ENCODE measurements around the gene ELAVL1.
"Not testable (repeated sequence)": the region's sequence is repeated elsewhere in the genome, so short reads cannot be mapped to it uniquely, and the experiment has no call there.

Gene ELAVL1

DNA sequence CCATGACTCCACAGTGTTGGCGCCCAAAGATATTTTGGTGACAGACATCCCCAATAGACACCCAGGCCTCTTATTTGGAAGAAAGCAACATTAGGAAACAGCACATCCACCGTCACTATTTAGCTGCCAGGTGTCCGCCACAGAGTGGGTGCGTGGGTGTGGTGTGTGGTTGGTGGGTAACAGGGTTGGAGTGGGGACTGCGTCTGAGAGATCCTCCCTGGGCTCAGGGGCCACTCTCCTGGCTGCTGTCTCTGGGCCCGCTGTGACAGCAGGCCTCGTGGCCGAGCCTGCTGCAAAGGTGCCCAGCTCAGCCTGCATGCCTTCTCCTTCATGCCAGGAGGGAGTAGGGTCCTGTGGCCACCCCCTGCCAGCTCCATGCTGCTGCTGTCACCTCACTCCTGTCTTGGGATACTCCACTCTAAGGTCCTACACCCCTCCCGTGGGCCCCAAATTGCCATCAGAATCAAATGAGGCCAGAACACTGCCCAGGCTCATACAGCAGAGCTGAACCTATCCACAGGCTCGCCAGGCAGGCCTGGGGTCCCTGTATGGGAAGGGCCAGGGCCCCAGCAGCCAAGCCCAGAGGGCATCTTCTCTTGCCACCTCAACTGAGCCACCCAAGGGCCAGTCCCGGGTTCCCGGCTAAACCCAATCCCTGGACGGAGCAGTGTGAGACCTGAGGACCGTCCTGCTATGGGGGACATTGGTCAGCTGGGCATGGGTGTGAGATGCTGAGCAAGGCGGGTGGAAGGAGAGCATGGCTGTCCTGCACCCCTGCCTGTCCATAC is 37.2 kb downstream of the ELAVL1 start:
- DNase-seq, result no peak

DNA sequence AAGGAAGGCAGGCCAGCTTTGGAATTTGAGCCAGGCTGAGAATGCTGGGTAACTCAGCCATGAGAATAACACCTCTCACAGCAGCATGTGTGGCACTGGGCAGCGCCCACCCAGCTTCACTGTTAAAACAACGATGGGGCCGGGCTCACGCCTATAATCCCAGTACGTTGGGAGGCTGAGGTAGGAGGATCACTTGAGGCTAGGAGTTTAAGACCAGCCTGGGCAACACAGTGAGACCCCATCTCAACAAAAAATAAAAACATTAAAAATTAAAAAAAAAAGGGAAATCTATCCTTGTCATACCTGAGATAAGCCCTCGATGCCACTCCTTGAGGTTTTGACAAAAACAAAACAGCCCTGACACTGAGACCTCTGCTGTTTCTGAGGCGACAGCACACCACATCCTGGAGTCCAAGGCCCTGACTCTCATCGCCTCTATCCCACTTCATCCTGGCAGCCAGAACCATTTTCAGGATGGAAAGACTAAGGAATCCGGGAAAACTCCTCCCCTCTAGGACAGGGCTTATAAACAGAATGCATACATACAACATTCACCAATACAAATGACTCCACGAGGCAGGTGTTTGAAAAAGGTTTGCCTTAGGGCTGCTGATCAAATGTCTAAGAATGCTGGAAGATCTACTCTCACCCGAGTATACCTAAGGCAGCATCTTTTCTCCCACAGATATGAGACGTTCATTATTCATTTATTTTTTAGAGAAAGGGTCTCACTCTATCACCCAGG is 39.3 kb downstream of the ELAVL1 start:
- DNase-seq, result no peak

DNA sequence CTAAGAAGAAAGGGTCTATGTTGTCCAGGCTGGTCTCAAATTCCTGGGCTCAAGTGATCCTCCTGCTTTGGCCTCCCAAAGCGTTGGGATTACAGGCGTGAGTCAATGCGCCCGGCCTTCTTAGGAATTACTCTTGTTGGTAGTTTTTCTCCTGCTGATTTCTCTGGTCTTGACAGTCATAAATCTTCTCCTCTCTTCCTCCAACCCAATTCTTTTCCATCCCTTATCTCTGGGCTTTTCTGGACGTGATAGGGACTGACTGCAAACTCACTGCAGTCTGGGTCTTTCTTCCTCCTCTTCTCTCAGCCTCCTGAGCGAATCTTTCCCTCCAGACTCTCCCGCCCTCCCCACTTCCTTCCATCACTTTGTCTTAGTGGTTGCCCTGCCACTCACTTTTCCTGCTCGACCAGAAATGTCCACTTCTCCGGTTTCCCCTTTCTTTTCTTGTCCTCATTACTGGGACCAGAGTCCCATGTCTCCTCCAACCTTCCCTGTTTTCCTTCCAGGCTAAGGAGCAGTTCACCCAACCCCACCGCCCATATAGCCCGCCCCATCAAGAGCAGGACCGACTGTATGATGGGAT is 40.1 kb downstream of the ELAVL1 start:
- no peak for DNase-seq

GRCh38 chr19:7963566-7963965 is 41.9 kb downstream of the ELAVL1 start:
- DNase-seq, result no peak

- no peak for DNase-seq
These were observed 42.7 kb downstream of the ELAVL1 start for GRCh38 chr19:7962644-7963268.

DNA sequence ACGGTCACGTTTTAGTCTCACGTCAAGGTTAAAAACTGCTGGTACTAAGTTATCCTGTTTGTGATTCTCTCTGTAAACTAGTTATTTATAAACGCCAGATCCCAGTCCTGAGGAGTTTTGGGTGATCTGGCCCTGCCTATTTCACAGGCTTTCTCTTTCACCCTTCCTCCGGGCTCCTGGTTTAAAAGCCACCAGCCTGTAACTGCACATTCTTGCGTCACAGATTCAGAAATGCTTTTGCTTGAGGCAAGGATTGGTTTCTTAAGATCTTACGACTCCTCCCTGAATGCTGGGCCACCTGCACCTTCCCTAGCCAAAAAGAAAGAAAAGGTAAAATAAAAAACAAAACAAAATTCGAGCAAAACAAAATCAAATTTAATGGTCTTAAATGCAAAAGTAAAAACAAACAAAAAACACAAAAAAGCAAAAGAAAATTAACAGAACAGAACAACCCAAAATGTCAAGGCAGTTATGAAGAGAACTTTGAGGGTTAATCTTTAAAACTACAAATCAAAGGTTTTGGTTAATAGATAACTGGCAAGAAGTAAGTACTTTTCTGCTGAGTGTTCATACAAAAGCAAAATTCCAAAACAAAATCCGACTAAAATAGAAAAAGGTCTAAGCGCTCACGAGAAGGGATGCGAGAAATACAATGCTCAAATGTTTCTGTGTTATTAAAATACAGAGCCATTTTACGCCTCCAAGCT is 43.4 kb downstream of the ELAVL1 start:
- no peak for DNase-seq

- not testable (repeated sequence) for DNase-seq
These were observed 44.4 kb downstream of the ELAVL1 start for GRCh38 chr19:7961082-7961481.

DNA sequence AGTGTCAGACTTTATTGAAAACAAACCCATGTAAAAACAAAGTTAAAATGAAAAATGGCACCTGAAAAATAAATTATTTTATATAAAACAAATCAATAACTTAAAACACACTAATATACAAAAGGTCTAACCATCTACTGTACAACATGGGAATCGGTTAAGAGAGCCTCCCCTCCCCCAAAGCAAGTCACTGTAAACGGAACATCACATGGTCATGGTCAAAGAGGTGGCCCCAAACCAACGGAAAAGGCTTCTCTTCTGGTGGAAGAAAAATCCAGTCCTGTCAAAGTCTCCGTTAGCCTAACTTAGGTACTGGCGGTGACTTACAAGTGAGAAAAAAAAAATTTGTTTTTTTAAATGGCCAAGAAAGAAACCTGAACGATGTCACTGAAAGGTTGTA is 46.2 kb downstream of the ELAVL1 start:
- no peak for DNase-seq

DNA sequence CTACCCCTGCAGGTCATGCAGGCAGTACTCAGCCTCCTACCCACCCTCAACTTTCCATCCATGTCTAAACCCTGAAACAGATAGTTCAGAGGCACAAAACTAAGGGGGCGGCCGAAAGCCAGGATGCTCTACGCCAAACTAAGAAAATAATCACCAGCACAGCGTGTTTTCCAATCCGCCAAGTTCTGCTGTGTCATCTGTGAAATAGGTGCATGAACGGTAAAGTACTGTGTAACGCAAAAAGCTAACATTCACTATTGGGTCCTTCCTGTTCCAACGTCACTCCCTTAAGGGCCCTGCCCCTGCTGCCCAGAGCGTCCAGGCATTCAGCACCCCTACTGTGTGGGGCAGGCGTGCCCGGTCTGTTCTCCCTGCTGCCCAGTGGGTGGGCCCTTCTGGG is 49.7 kb downstream of the ELAVL1 start:
- no peak for DNase-seq

- DNase-seq, result no peak
These were observed 51.9 kb downstream of the ELAVL1 start for GRCh38 chr19:7953576-7953975.

DNA sequence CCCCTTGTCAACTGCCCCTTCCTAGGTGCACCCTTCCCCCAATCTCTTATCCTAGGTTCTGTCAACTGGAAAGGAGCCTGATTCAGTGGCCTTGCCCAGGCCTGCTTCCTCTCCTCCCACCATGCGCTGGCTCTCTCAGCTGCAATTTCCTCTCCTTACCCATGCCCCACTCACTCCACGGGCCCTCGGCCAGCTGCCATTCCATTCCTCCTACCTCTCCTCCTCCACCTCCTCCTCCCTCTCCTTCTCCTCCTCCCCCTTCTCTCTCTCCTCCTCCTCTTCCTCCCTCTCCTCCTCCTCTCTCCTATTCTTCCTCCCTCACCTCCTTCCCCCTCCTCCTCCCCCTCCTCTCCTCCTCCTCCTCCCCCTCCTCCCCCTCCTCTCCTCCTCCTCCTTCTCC is 52.4 kb downstream of the ELAVL1 start:
- no peak for DNase-seq

DNA sequence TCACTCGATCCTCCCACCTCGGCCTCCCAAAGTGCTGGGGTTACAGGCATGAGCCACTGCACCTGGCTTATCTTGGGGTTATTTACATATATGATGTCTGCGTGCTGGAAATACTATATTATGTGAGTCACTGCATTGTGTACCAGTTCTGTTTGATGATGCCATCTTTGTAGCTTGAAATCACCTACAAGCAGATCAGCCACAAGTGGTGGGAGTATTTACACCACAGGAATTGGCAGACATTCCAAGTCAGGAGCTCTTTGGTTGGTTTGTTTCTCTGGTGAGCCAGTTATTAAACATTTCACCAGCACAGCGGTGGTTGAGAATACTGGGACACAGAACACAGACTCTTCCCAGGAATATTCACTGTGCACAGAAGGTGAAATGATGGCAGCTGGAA is 57.5 kb downstream of the ELAVL1 start:
- no peak for DNase-seq

GRCh38 chr19:7944177-7944761 is 61.2 kb downstream of the ELAVL1 start:
- DNase-seq, result peak; percentile 92

GRCh38 chr19:7943444-7944176 is 61.8 kb downstream of the ELAVL1 start, which contains the start of gene TIMM44:
Gene TIMM44 (minus strand): TSS chr19:7943666. CDS start chr19:7943651, 15 bp downstream.
- peak; percentile 99 for DNase-seq

DNA sequence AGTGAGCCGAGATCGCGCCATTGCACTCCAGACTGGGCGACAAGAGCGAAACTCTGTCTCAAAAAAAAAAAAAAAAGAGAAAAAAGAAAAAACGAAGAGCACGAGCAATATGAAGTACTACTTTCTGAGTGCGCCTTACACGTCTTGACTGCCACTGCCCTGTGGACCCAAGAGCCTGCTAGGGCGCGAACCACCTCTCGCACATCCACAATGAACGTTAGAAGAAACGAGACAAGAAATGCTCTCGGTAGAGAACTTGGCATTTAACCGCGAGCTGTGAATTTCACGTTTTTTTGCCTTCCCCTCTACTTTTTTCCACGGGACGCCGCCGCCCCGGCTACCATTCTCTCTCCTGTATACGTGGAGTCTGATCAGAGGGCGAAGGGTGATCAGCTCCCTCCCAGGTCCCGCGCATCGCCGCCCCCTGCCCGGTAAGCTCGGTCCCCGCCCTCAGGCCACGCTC is 62.4 kb downstream of the ELAVL1 start:
- DNase-seq, result no peak

- DNase-seq, result no peak
These were observed 63.4 kb downstream of the ELAVL1 start for GRCh38 chr19:7941895-7942596.

GRCh38 chr19:7940841-7941240 is 64.6 kb downstream of the ELAVL1 start:
- no peak for DNase-seq

GRCh38 chr19:7934766-7935165 is 70.7 kb downstream of the ELAVL1 start:
- DNase-seq, result no peak

DNA sequence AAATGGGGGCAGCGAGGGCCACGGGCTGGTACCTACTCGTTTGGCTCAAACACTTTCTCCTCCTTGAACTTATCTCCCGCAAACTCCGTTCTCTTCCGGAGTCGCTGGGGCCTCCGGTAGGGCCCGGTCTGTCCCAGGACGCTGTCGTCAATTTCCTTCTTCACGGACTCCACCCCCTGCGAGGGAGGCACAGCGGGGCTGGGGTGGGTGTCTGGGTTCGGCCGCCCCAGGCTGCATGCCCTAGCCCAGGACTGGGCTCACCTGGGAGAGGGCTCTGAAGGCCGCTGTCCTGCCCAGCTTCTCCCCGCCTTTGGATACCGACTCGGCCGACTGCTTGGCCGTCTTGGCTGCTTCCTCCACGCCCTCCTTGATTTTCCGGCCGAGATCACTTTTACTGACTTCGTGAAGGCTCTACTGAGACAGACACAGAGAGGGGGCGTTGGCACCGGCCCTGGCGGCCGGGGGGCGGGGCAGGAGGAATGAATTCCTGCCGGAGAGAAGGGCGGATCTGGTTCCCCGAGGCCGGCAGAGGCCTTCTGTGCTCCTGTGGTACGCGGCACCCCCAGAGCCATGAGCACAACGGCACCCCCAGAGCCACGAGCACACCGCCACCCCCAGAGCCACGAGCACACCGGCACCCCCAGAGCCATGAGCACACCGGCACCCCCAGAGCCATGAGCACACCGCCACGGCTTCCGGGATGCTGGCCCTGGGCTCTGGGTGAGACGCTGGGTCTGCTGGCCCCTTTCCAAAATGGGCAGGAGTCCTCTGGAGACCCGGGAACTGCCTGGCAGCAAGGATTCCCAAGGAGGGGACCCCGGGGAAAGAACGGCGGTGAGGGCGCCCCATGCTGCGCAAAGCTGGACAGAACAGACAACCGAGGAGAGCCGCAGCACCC is 71.4 kb downstream of the ELAVL1 start:
- DNase-seq, result no peak

DNA sequence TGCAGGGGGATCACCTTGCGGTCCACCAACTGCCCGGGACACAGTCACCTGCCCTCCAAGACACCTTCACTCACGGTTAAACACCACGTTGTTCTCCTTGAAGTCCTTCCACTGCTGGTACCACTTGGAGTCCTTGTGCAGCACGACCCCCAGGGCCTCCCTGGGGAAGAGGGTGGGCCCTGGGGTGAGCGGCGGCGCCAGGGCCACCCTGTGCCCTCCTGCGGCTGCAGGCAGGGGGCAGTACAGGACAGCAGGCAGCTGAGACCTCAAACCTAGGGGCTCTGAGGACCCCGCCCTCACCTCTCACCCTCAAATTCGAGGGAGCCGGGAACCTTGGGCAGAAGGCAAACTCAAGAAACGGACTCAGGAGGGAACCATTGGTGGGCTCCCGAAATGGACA is 72.0 kb downstream of the ELAVL1 start:
- DNase-seq, result no peak

Data from RPMI8226 (cell line).